HG03039 (cell line): Measurements from ENCODE around the gene MPV17L2.
"Not testable (repeated sequence)": the region's sequence is repeated elsewhere in the genome, so short reads cannot be mapped to it uniquely, and the experiment has no call there.

ENCODE experiments used
- ATAC-seq: cut with Tn5 transposase; IDR thresholded peaks from one replicate; pipeline ENCODE4 v1.9.1; 2021; ENCODE audit warnings: mild to moderate bottlenecking, moderate library complexity; ENCODE audit not compliant: unreplicated experiment

Gene MPV17L2

DNA sequence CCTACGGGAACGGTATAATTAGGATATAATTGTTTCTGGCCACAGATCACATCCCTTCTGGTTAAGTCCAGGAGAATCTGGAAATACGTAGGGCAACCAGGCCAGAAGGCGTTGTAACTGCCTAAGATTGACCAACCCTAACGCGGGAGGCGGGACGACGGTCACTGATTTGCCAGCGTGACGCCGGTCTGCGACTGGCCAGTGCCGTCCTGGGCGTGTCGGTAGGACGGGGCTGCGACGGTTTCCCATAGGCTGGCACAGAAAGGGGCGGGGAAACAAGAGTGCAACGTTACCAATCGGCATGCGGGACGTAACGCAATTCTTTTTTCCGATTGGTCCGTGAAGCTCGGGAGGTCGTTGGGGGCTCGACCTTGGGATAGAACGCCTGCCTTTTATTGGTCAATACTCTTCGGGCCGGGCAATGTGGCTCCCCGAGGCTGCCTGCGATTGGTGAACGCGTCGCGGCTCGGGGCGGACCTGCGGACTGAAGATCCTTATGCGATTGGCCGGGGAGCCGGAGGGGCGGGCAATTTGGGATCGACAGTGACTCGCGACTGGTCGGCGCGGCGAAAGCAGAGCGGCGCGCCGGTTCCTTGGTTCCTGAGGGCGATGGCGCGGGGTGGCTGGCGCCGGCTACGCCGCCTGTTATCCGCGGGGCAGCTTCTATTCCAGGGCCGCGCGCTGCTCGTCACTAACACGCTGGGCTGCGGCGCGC, at the start of gene MPV17L2:
TSS of gene MPV17L2 (plus strand) at position 546 of the 715 bp plus-strand sequence. CDS start at position 610, 64 bp downstream.
- ATAC-seq, result peak; percentile 82

DNA sequence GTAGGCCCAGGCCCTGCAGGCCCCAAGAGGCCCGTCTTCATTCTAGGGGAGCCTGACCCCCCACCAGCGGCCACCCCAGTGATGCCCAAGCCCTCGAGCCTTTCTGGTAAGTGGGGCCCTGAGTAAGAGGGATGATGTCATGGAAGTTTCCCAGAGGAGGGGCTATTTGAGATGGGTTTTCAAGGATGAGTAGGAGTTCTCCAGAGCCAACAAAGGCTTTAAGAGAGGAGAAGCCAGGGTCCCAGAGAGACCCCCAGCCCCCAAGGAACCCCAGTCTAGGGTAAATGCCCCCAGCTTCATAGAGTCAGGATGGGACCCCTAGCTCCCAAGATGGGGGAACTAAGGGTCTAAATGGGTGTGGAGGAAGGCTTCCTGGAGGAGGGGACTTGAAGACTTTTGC, 49.1 kb upstream of the MPV17L2 start:
- no peak for ATAC-seq

DNA sequence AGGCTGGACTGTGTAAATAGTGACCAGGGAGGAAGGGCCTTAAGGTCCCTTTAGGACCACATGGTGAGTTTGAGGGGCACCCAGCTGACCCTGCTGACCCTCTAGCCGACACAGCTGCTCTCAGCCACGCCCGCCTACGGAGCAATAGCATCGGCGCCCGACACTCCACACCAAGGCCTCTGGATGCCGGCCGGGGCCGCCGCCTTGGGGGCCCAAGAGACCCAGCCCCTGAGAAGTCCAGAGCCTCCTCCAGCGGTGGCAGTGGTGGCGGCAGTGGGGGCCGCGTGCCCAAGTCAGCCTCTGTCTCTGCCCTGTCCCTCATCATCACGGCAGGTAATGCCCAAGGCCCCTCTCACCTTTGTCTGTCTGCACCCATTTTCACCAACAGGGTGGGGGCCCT, 48.7 kb upstream of the MPV17L2 start:
- ATAC-seq, result no peak

DNA sequence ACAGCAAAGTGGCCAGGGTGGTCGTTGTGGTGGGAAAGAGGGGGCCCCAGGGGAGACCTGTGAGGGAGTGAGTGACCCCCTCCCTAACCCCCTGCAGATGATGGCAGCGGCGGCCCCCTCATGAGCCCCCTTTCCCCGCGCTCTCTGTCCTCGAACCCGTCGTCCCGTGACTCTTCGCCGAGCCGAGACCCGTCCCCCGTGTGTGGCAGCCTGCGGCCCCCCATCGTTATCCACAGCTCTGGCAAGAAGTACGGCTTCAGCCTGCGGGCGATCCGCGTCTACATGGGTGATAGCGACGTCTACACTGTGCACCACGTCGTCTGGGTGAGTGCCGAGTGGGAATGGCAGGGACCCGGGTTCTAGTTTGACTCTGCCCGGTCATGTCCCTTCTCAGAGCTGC, 48.1 kb upstream of the MPV17L2 start:
- ATAC-seq, result no peak

DNA sequence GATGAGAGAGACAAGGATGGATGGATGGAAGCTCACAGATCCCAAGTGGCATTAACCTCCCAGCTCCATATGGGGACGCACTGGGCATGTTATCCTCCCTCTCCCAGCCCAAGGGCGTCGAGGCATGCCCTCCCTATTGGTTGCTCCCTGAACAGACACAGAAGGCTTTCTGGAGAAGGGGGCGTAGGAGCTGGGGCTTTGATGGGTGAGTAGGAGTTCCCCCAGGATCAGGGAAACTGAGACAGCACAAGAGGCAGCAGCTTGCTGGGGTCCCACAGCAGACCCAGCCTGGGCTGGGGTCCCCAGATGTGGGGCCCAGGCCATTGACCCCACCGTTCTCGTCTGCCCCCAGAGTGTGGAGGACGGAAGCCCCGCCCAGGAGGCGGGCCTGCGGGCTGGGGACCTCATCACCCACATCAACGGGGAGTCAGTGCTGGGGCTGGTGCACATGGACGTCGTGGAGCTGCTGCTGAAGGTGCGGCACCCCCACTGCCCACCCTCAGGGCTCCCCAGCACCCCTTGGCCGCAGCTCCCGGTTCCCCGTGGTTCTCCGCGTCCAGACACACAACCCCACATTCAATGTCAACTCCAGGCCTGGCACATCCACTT, 47.5 kb upstream of the MPV17L2 start:
- no peak for ATAC-seq

DNA sequence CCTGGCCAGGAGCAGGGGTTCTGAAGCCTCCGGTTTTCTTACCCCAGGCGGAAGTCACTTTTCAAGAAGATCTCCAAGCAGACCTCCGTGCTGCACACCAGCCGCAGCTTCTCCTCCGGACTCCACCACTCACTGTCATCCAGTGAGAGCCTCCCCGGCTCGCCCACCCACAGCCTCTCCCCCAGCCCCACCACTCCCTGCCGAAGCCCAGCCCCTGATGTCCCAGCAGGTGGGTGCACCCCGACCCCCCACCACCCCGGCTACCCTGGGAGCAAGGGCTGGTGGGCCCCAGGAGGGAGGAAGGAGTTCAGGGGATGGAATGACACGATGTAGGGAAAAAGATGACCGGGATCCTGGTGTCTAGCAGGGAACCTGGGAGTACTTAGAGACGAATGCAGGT, 45.6 kb upstream of the MPV17L2 start:
- ATAC-seq, result no peak

DNA sequence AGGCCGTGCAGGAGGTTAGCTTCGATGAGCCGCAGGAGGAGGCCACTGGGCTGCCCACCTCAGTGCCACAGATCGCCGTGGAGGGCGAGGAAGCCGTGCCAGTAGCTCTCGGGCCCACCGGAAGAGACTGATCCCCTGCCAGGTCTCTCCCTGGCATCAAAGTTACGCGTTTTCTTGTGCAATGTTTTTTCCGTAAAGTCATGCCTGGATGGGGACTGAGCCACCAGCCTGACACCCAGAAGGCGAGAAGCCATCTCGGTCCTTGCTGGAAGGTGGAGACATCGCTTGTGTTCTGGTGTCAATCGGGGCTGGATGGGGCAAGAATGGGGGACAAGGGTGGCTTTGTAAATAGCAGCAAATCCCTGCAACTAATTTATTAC, 43.4 kb upstream of the MPV17L2 start:
- no peak for ATAC-seq

DNA sequence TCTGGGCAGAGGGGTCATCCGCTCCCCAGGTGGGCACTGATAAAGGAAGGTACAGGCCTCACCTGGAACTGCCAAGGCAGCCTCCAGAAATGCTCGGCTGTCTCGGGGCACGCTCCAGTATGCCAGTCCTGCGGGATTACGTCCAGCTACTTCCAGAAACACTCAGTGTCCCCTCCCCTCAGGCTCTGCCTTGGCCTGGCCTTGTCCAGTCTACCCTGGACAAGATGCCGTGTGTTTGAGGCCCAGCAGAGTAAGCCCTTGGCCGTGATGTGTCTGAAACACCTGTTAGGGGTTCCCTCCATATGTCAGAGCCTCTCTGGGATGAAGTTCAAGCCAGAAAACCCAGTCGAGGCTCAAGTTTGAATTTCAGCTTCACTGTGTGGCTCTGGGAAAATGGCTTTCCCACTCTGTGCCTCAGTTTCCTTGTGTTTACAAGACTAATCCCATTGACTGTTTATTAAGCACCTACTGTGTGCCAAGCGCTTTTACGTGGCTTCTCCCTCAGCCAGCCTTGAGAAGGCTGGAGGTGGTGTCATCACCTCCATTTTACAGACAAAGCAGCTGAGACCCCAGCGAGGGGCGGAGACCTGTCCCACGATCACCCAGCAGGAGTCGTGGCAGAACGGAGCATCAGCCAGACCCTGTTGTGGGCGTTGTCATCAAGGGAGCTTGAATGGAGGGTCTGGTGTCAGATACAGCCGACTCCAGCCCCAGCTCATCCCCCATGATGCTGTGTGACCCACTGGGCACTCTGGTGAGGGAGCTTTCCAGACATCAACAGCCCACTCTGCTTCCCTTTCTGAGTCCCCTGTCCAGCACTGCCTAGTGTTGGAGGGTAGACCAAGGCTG, 42.0 kb upstream of the MPV17L2 start:
- no peak for ATAC-seq

DNA sequence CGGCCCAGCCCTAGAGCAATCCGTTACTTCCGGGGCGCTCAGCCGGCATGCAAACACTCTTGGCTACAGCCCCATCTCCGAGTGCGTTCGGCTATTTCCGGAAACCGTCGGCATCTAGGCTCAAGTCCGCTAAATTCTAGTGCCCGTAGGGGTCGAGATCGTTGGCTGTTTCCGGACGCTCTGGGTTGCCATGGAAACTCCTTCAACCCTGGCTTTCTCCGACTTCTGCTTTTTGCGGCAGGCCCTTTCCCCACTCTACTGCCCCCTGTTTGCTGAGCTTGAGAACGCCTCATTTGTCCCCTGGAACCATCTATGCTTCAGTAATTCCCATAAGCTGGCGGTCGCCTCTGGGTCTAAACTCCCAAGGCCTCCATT, 40.6 kb upstream of the MPV17L2 start:
- ATAC-seq, result peak; percentile 49

DNA sequence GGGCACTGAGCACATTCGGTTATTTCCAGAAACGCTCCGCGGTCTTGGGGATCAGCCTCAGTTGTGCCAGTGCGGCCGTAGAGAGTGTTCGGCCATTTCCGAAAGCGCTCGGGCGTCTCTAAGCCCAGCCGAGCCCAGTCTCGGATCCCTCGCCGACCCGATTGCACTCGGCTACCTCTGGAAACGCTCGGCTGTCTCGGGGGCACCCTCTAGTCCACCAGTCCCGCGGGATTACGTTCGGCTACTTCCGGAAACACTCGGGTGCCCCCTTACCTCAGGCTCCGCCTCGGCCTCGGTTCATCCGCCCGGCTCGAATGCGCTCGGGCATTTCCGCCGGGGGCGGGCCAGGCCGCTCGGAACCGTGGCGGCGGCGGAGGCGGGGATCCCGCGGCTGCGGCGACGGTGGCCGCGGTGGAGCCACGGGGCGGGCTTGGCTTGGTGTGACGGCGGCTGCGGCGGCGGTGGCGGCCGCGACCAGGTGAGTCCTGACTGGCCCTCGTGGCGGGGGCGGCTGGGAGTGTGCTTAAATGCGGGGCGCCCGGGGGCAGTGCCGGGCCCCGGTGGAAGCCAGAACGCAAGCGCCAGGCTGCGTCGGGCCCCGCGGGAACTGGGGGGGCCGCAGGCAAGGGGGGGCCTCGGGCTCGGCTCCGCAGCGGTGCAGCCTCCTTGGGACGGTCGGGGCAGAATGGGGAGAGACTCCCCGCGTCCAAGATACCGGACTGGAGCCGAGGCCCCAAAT, 40.0 kb upstream of the MPV17L2 start, which contains the start of gene PIK3R2:
TSS of gene PIK3R2 (plus strand) at position 347 of the 739 bp plus-strand sequence. CDS start 2,717 bp downstream, outside the sequence.
- ATAC-seq, result peak; percentile 70

DNA sequence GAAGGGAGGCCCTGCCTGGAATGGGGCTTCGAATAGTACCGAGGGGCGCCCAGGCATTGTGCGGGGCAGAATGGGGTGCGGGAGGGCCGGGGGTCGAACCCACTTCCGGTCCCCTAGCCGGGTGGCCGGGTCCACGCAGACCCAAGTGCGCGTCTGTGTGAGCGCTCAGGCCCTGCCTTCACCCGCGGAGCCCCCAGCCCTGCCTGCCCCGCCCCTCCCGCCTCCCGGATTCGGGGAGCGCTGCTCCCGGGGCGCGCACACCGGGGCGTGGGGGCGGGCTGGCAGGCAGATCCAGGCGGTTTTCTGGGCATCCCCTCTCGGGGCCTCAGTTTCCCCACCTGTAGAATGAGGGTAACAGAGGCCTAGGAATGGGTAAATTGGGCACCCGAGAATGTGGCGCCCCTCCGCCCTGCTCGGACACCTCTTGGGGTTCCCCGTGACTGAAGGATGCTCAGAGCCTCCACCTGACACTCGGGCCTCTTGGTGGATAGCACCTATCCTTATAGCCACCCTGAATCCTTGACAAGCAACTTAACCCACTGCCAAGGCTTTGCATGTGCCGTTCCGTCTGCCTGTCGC, 39.4 kb upstream of the MPV17L2 start:
- ATAC-seq, result no peak

DNA sequence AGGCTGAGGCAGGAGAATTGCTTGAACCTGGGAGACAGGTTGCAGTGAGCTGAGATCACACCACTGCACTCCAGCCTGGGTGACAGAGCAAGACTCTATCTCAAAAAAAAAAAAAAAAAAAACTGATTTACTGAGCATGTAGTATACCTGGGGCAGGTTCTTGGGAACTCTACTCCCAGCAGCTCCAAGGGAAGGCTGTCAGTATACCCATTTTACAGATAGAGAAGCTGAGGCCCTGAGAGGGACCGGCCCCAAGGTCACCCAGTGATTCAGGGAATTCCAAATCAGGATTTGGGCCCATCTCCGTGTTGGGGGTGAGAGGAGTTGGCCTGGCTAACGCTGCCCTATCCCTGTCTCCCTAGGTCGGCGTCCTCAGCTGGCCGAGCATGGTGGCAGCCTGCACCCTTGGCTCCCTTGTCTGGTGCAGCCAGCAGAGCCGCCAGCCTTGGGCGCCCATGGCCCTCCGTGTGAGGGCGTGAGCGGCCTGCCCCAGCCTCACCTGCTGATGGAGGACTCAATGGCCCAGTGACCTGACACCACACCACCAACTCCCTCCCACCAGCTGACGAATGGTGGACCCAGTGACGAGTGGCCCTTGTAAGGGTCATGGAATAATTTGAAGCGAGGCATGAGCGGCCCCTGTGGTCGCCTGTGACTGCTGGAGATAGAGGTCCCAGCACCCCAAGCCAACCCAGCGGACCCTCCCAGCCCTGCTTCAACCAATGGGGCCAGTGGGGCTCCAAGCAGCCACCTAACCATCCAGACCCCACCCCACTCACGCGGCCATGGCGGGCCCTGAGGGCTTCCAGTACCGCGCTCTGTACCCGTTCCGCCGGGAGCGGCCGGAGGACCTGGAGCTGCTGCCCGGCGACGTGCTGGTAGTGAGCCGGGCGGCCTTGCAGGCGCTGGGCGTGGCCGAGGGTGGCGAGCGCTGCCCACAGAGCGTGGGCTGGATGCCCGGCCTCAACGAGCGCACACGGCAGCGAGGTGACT, 37.6 kb upstream of the MPV17L2 start:
- no peak for ATAC-seq

DNA sequence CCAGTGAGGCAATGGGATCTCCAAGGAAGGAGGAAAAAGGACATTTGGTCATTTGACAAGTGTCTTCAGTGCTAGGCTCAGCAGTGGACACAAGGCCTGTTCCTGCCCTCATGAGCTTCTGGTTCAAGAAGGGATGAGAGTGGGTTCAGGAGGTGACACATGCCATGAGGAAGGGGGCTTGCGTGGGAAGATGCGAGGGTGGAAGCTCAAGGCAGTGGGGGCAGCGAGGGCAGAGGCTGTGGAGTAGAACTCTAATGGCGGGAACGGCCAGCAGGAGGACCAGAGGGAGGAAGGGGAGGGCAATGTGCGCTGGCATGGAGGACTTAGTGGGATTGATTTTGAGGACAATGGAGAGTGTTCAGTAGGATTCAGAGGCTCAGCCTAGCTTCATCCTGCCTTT, 36.8 kb upstream of the MPV17L2 start:
- no peak for ATAC-seq

DNA sequence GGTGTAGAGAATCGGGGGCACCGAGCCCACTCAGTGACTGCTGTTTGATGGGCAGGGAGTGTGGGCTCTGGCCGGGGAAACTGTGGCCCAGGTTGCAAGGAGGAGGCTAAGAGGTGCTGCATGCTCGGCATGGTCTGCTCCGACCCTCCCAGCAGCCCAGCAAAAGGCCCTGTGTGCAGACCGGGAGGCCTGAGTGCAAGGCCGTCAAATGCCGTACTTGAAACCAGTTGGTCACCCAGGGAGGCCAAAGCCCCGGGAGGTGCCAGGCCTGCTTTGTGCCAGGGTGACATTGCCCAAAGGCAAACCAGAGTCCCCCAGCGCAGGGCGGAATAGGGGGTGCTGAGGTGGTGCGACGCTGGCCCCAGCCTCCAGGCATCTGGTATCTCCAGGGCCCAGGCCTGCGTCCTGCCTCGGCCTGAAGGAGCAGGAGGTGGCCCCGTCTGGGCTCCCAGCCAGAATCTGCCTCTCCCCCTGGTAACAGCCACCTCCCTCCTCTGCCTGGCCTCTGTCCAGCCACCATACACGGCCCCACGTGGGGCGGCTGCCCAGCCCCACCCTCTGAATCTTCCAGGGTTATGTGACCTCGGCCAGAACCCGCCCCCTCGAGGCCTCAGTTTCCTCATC, 36.1 kb upstream of the MPV17L2 start:
- ATAC-seq, result no peak

DNA sequence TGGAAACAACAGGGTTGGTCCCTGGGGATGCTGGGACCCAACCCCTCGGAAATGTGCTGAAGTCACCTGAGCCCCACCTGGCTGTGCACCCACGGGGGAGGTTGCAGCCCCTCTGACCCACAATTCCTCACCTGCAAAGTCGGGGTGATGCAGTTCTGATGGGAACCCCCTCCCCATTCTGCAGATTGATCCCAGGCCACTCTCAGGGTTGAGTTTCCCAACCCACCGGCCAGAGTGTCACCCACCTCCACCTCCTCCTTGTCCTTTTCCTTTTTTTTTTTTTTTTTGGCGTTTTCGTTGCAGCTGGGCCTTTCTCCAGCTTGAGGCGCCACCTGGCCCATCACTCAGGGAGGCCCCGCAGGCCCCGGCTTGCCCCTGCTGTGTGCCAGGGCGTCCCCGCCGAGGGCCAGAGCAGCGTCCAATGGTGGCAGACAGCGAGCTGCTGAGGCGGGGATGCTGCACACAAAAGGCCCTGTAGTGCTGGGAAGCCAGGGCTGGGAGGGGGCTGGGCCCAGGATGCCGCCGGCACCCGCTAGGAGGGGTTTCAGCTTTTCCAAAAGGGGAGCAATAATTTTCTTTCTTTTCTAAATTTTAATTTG, 35.5 kb upstream of the MPV17L2 start:
- no peak for ATAC-seq

DNA sequence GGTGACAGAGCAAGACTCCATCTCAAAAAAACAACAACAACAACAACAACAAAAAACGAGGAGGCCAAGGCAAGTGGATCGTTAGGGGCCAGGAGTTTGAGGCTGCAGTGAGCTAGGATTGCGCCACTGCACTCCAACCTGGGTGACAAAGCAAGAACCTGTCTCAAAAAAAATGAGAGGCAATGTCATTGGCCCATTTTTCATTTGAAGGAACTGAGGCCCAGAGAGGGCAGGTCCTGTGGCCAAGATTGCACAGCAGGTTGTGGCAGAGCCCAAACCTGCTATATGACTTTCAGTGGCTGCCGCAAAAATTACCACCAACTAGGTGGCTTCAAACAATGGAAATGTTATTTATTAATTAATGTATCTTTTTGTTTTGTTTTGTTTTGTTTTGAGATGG, 34.6 kb upstream of the MPV17L2 start:
- ATAC-seq, result no peak

DNA sequence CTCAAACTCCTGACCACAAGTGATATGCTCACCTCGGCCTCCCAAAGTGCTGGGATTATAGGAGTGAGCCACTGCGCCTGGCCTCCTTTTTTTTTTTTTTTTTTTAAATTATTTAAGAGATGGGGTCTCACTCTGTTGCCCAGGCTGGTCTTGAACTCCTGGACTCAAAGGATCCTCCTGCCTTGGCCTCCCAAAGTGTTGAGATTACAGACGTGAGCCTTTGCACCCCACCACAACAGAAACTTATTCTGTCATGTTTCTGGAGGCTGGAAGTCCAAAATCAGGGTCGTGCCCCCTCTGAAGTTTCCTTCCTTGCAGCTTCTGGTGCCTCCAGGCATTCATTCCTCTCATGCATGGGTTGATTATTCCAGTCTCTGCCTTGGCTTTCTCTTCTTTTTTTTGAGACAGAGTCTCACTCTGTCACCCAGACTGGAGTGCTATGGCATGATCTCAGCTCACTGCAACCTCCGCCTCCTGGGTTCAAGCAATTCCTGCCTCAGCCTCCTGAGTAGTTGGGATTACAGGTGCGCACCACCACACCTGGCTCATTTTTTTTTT, 33.9 kb upstream of the MPV17L2 start:
- not testable (repeated sequence) for ATAC-seq

DNA sequence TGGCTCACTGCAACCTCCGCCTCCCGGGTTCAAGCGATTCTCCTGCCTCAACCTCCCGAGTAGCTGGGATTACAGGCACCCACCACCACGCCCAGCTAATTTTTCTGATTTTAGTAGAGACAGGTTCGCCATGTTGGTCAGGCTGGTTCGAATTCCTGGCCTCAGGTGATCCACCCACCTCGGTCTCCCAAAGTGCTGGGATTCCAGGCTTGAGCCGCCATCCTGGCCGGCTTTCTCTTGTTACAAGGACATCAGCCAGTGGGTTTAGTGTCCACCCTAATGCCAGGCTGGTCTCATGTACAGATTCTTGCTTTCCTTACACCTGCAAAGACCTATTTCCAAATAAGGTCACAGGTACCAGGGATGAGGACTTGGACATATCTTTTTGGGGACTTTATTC, 33.2 kb upstream of the MPV17L2 start:
- no peak for ATAC-seq
